ENCODE data around the gene MCTP2. TPM values are rescaled to one million over a fixed set of nuclear protein-coding genes. Genes with fewer than 3 reads are reported as not detected.

MCTP2 gene
- total and polyA plus RNA-seq, 2 of the 13 experiments (the other 11 are each of a cell fraction or from before 2014, with no cell fraction given) = 5.1 to 8.6 TPM

DNA sequence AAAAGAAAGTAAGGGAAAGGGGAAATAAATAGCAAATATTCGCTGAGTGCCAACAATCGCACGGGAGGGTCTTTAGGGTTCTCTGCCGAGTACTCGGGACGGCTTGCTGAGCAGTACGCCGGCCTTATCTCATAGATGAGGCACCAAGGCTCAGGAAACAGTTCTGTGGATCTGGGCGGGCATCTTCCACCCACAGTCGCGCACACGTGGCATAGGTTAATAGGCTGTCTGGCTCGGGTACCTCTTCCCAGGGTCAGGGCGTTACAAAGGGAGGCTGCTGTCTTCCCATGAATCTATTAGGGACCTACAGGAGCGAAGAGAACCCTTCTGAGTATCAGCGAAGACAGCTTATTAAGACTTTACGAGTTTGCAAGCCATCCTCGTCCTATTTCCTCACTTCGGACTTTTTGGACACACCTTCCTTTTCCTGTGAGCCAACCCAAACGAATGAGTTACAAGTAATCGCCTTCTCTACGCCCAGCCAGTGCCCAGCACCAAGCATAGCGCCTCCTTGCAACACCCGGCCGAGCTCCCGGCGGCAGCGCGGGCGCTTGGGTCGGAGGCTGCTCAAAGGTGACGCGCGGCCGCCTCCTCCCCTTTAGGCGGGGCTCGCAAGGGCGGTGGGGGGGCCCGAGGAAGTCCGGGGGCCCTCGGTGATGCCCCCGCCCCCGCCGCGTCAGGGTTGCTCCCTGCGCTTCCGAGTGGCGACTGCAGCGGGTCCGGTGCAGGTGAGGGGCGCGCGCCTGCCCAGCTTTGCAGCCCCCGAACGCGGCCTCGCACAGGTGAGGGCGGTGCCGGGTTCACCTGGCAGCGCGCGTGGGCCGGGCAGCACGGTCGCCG lies at the start of gene MCTP2 (continued):
- TF ChIP-seq ZBTB2 (CRISPR knock-in tag; IDR thresholded peaks at IDR 0.05; ENCODE audit: low read depth) (no peak), ZNF138 (CRISPR knock-in tag; IDR thresholded peaks at IDR 0.05; ENCODE audit: low read depth) (no peak), DPF2 (CRISPR knock-in tag; IDR thresholded peaks at IDR 0.05; ENCODE audit: borderline replicate concordance, low read depth) (no peak), ZNF24 (IDR thresholded peaks at IDR 0.05) (no peak), XBP1 (CRISPR knock-in tag; IDR thresholded peaks at IDR 0.05) (no peak), ZNF337 (CRISPR knock-in tag; IDR thresholded peaks at IDR 0.05; ENCODE audit: borderline replicate concordance, low read depth) (no peak), TARDBP (CRISPR knock-in tag; IDR thresholded peaks at IDR 0.05) (no peak), ZNF296 (CRISPR knock-in tag; conservative IDR thresholded peaks at IDR 0.05) (no peak), ZNF354B (CRISPR knock-in tag; IDR thresholded peaks at IDR 0.05) (no peak), TCF12 (IDR thresholded peaks at IDR 0.05) (no peak), TCF12 (CRISPR knock-in tag; IDR thresholded peaks at IDR 0.05) (no peak), MAX (IDR thresholded peaks at IDR 0.05) (0 out of 2 replicates have a peak, but pooled peaks have one; percentile 50), NKX3-1 (CRISPR knock-in tag; IDR thresholded peaks at IDR 0.05) (no peak), BRCA1 (CRISPR knock-in tag; IDR thresholded peaks at IDR 0.05) (no peak), ZNF615 (CRISPR knock-in tag; IDR thresholded peaks at IDR 0.05; ENCODE audit: borderline replicate concordance) (no peak), REXO4 (CRISPR knock-in tag; IDR thresholded peaks at IDR 0.05; ENCODE audit: borderline replicate concordance) (no peak), ZNF619 (CRISPR knock-in tag; IDR thresholded peaks at IDR 0.05) (no peak), ZNF335 (CRISPR knock-in tag; IDR thresholded peaks at IDR 0.05) (no peak), ZZZ3 (CRISPR knock-in tag; IDR thresholded peaks at IDR 0.05; ENCODE audit: borderline replicate concordance) (no peak)
- TF ChIP-seq, protein P1, sequence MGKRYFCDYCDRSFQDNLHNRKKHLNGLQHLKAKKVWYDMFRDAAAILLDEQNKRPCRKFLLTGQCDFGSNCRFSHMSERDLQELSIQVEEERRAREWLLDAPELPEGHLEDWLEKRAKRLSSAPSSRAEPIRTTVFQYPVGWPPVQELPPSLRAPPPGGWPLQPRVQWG (CRISPR knock-in tag; IDR thresholded peaks at IDR 0.05; ENCODE audit: borderline replicate concordance, low read depth) = no peak
- TF ChIP-seq, protein P2, sequence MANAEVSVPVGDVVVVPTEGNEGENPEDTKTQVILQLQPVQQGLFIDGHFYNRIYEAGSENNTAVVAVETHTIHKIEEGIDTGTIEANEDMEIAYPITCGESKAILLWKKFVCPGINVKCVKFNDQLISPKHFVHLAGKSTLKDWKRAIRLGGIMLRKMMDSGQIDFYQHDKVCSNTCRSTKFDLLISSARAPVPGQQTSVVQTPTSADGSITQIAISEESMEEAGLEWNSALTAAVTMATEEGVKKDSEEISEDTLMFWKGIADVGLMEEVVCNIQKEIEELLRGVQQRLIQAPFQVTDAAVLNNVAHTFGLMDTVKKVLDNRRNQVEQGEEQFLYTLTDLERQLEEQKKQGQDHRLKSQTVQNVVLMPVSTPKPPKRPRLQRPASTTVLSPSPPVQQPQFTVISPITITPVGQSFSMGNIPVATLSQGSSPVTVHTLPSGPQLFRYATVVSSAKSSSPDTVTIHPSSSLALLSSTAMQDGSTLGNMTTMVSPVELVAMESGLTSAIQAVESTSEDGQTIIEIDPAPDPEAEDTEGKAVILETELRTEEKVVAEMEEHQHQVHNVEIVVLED (CRISPR knock-in tag; IDR thresholded peaks at IDR 0.05; ENCODE audit: borderline replicate concordance) = peak; percentile 45; the same call in 1 of the 2 replicates
- TF ChIP-seq, protein P3, sequence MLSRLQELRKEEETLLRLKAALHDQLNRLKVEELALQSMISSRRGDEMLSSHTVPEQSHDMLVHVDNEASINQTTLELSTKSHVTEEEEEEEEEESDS (CRISPR knock-in tag; IDR thresholded peaks at IDR 0.05; ENCODE audit: borderline replicate concordance) = no peak
- TF ChIP-seq, protein P4, sequence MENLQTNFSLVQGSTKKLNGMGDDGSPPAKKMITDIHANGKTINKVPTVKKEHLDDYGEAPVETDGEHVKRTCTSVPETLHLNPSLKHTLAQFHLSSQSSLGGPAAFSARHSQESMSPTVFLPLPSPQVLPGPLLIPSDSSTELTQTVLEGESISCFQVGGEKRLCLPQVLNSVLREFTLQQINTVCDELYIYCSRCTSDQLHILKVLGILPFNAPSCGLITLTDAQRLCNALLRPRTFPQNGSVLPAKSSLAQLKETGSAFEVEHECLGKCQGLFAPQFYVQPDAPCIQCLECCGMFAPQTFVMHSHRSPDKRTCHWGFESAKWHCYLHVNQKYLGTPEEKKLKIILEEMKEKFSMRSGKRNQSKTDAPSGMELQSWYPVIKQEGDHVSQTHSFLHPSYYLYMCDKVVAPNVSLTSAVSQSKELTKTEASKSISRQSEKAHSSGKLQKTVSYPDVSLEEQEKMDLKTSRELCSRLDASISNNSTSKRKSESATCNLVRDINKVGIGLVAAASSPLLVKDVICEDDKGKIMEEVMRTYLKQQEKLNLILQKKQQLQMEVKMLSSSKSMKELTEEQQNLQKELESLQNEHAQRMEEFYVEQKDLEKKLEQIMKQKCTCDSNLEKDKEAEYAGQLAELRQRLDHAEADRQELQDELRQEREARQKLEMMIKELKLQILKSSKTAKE (CRISPR knock-in tag; IDR thresholded peaks at IDR 0.05; ENCODE audit: borderline replicate concordance) = no peak

All from HepG2 (cell line).